IMR-90 (cell line): ENCODE results near the gene CCL27. TPM values are rescaled to one million over a fixed set of nuclear protein-coding genes. Genes with fewer than 3 reads are reported as not detected.
A peak's percentile ranks its signal among the peaks of the same experiment; 100 is the strongest.

Source experiments
- ATAC-seq: fragments of 200-7000 bp; cut with Tn5 transposase; 2 replicates; pipeline ENCODE4 v1.9.1; 2020; ENCODE audit warnings: low read depth, mild to moderate bottlenecking, moderate library complexity
- BruUV-seq: library from RNA; stranded (reverse); fragments of 400-500 nt; replicated peaks from 2 replicates; lab custom pipeline; 2021; lab: Mats Ljungman, UMichigan
- CTCF ChIA-PET: fragments of 300-600 bp; formaldehyde crosslinking; extraction: SDS; loops from one replicate; lab custom pipeline; 2021; ENCODE audit warnings: antibody characterized with exemption; lab: Yijun Ruan, JAX
- POLR2A ChIA-PET: fragments of 300-600 bp; sonication (Branson Sonifier 250); formaldehyde crosslinking; loops from one replicate; lab custom pipeline; 2022; ENCODE audit warnings: antibody characterized with exemption; ENCODE audit not compliant: unreplicated experiment; lab: Charles Lee
- DNase-seq: peaks from one replicate; pipeline ENCODE4 v3.0.0; 2013
- H2AFZ ChIP-seq: replicated peaks from 2 replicates; pipeline ENCODE3; 2013; ENCODE audit warnings: low read length, mild to moderate bottlenecking; ENCODE audit not compliant: poor library complexity
- H2AK5ac ChIP-seq: 2 replicates; pipeline ENCODE4 v1.6.1; 2013; ENCODE audit warnings: low read depth, low read length, inconsistent platforms
- H2AK9ac ChIP-seq: replicated peaks from 2 replicates; pipeline ENCODE3; 2013; ENCODE audit warnings: mild to moderate bottlenecking, low read depth, low read length, moderate library complexity; ENCODE audit not compliant: poor library complexity
- H2BK120ac ChIP-seq: 2 replicates; pipeline ENCODE4 v1.6.1; 2013; ENCODE audit warnings: low read depth, low read length, inconsistent platforms
- H2BK15ac ChIP-seq: 3 replicates; pipeline ENCODE4 v1.6.1; 2013; ENCODE audit warnings: low read depth, low read length, inconsistent platforms
- H2BK20ac ChIP-seq: 2 replicates; pipeline ENCODE4 v1.6.1; 2013; ENCODE audit warnings: low read depth, mild to moderate bottlenecking, inconsistent platforms, low read length, moderate library complexity
- H2BK5ac ChIP-seq: 2 replicates; pipeline ENCODE4 v1.6.1; 2013; ENCODE audit warnings: mild to moderate bottlenecking, low read depth, low read length, inconsistent platforms; ENCODE audit not compliant: poor library complexity, severe bottlenecking
- H3K14ac ChIP-seq: replicated peaks from 2 replicates; pipeline ENCODE4 v1.6.1; 2013; ENCODE audit warnings: low read depth, low read length, inconsistent platforms
- H3K18ac ChIP-seq: 2 replicates; pipeline ENCODE4 v1.6.1; 2013; ENCODE audit warnings: low read depth, low read length, control low read depth
- H3K23ac ChIP-seq: 2 replicates; pipeline ENCODE4 v1.6.1; 2013; ENCODE audit warnings: low read depth, low read length, inconsistent platforms
- H3K27ac ChIP-seq: 2 replicates; pipeline ENCODE4 v1.5.1; 2013; ENCODE audit warnings: mild to moderate bottlenecking, control low read depth, low read length; ENCODE audit not compliant: insufficient read depth
- H3K27me3 ChIP-seq: 2 replicates; pipeline ENCODE4 v1.6.1; 2013; ENCODE audit warnings: low read length; ENCODE audit not compliant: control insufficient read depth, insufficient read depth
- H3K36me3 ChIP-seq: 2 replicates; pipeline ENCODE4 v1.6.1; 2013; ENCODE audit warnings: low read length, mixed read lengths; ENCODE audit not compliant: control insufficient read depth, insufficient read depth
- H3K4ac ChIP-seq: 2 replicates; pipeline ENCODE4 v1.6.1; 2013; ENCODE audit warnings: low read depth, low read length, inconsistent platforms
- H3K4me1 ChIP-seq: 2 replicates; pipeline ENCODE4 v1.6.1; 2013; ENCODE audit warnings: low read length, mixed read lengths; ENCODE audit not compliant: control insufficient read depth, insufficient read depth
- H3K4me2 ChIP-seq: 2 replicates; pipeline ENCODE4 v1.6.1; 2013; ENCODE audit warnings: low read depth, mild to moderate bottlenecking, control low read depth, low read length, moderate library complexity
- H3K4me3 ChIP-seq: 2 replicates; pipeline ENCODE4 v1.5.1; 2013; ENCODE audit warnings: low read depth, mild to moderate bottlenecking, control low read depth, low read length, moderate library complexity; ENCODE audit not compliant: insufficient read depth
- H3K56ac ChIP-seq: 2 replicates; pipeline ENCODE4 v1.6.1; 2013; ENCODE audit warnings: low read length, inconsistent platforms; ENCODE audit not compliant: insufficient read depth; ENCODE audit errors: extremely low read depth
- H3K79me1 ChIP-seq, 2 experiments: 2 replicates each; pipeline ENCODE4 v1.6.1; 2013; ENCODE audit warnings: low read length in 2 of 2, inconsistent platforms in 1 of 2, low read depth in 1 of 2
- H3K9ac ChIP-seq: 2 replicates; pipeline ENCODE4 v1.6.1; 2013; ENCODE audit warnings: low read depth, low read length, control low read depth
- H3K9me1 ChIP-seq: 2 replicates; pipeline ENCODE4 v1.6.1; 2013; ENCODE audit warnings: low read length, inconsistent platforms; ENCODE audit not compliant: insufficient read depth
- H3K9me3 ChIP-seq: 2 replicates; pipeline ENCODE4 v1.6.1; 2013; ENCODE audit warnings: low read length; ENCODE audit not compliant: control insufficient read depth, insufficient read depth
- H4K20me1 ChIP-seq: 2 replicates; pipeline ENCODE4 v1.6.1; 2013; ENCODE audit warnings: low read length, inconsistent platforms; ENCODE audit not compliant: insufficient read depth
- H4K5ac ChIP-seq: 2 replicates; pipeline ENCODE4 v1.6.1; 2013; ENCODE audit warnings: mild to moderate bottlenecking, low read depth, low read length, control low read depth
- H4K8ac ChIP-seq, 2 experiments: 2 replicates each; pipeline ENCODE4 v1.6.1; 2013; ENCODE audit warnings: low read depth in 2 of 2, low read length in 2 of 2, control low read depth in 1 of 2, inconsistent platforms in 1 of 2
- H4K91ac ChIP-seq: 2 replicates; pipeline ENCODE4 v1.6.1; 2013; ENCODE audit warnings: low read depth, low read length, inconsistent platforms; ENCODE audit not compliant: insufficient read depth
- CEBPB ChIP-seq: IDR thresholded peaks from 2 replicates; pipeline ENCODE4 v1.6.1; 2012; ENCODE audit warnings: low read depth, low read length, improper control_type of control experiment
- CHD1 ChIP-seq: IDR thresholded peaks from 2 replicates; pipeline ENCODE4 v1.6.1; 2012; ENCODE audit warnings: low read depth, low read length, improper control_type of control experiment
- MAZ ChIP-seq: IDR thresholded peaks from 2 replicates; pipeline ENCODE4 v1.6.1; 2012; ENCODE audit warnings: low read depth, mild to moderate bottlenecking, low read length, improper control_type of control experiment, moderate library complexity, borderline replicate concordance
- POLR2A ChIP-seq: IDR thresholded peaks from 2 replicates; pipeline ENCODE4 v1.6.1; 2012; ENCODE audit warnings: mild to moderate bottlenecking, low read depth, low read length
- RAD21 ChIP-seq: IDR thresholded peaks from 2 replicates; pipeline ENCODE4 v1.6.1; 2012; ENCODE audit warnings: low read length, improper control_type of control experiment
- RCOR1 ChIP-seq: IDR thresholded peaks from 2 replicates; pipeline ENCODE4 v1.6.1; 2012; ENCODE audit warnings: mild to moderate bottlenecking, low read length, improper control_type of control experiment; ENCODE audit not compliant: insufficient replicate concordance
- RFX5 ChIP-seq: IDR thresholded peaks from 2 replicates; pipeline ENCODE4 v1.8.0; 2012; ENCODE audit warnings: low read depth, mild to moderate bottlenecking, low read length, moderate library complexity
- WGBS, 2 experiments: methylation state at CpG; one replicate each; pipeline versions ENCODE4 v1.1.5 to v1.1.7; 2013; ENCODE audit warnings: missing lambda C conversion rate in 2 of 2; ENCODE audit not compliant: insufficient read length in 1 of 2; ENCODE audit errors: extremely low coverage in 2 of 2; 5-methylcytosine and 5-hydroxymethylcytosine counted together
- dilution Hi-C: fragments of 300-500 bp; cut with HindIII; formaldehyde crosslinking; loops from one replicate; pipeline ENCODE4 v1.14.3; 2018; ENCODE audit warnings: low sequenced_read_pairs; ENCODE audit not compliant: unreplicated experiment
- in situ Hi-C: fragments of 300-500 bp; cut with MboI; formaldehyde crosslinking; loops from 3 replicates; pipeline ENCODE4 v1.14.3; 2019; ENCODE audit warnings: low sequenced_read_pairs, inconsistent platforms, mixed read lengths
- intact Hi-C: fragments of 100-400 bp; cut with micrococcal nuclease; formaldehyde crosslinking; loops from 2 replicates; pipeline ENCODE4 v1.10.0; 2022
- polyA plus RNA-seq, 3 experiments: library from polyadenylated mRNA; depleted of rRNA; stranded (reverse); fragments of >200 nt; gene quantifications; 2 replicates each; pipeline ENCODE4 v1.2.3, GENCODE V29; 2012; ENCODE audit warnings: low replicate concordance in 1 of 3
- total RNA-seq: library from RNA; depleted of rRNA; stranded (reverse); fragments of >200 nt; gene quantifications from 2 replicates; pipeline ENCODE4 v1.2.3, GENCODE V29; 2012

CCL27 gene
- total and polyA plus RNA-seq, 2 of the 4 experiments (the other 2 are of a cell fraction) = 0.18 to 0.26 TPM

DNA sequence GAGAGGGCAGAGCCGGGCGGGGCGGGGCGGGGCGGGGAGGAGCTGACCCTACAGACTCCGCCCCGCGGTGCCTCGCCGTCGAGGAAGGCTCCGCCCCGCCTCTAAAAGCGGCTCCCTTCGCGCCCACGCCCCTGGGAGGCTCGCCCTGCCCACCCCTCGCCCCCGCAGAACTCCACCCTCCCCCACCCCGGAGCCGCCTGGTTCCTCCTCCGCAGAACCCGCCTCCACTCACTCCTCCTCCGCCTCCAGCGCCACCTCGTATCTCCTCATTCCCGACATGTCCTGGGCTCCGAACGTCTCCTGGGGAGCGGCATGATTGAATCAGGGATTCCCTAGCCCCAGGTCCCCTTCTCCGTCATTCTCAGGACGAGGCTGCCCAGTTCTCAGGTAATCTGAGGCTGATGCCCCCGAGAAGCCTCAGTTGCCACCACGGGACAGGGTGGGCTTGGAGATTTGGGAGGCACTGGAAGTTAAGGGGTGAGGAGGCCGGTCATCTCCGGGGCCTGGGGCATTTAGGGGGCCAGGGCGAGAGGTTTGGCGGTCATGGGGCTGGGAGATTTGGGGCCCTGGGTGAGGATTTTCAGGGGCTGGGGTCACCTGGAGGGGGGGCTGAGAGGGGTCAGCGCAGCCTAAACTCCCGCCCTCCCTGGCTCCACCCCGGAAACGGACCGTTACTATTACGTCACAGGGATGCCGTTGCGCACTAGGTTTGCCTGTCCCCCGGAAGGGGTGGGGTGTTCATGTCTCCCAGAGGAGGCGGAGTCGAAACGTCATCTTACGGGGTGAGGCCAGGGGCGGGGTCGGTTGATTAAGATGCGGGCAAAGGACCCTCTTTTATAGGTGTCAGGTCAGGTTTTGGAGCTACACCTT lies 3.2 kb upstream of the CCL27 start:
- H3K18ac ChIP-seq = peak overlapping the region; percentile 80
- no peak for TF ChIP-seq RAD21
- TF ChIP-seq CEBPB = peak; percentile 95
- TF ChIP-seq CHD1 = 0 out of 2 replicates have a peak, but pooled peaks have one; percentile 50
- TF ChIP-seq POLR2A = peak; percentile 94
- TF ChIP-seq RFX5 = no peak
- TF ChIP-seq RCOR1 = no peak
- TF ChIP-seq MAZ = peak; percentile 95; the same call in 1 of the 2 replicates
- H2AK5ac ChIP-seq = peak overlapping the region; percentile 96
- H3K23ac ChIP-seq = peak overlapping the region; percentile 81
- peak overlapping the region; percentile 97 for H3K14ac ChIP-seq
- peak; percentile 95 for DNase-seq
- no peaks in the 10 kb centered on the region for H3K9me3 ChIP-seq
- peak overlapping the region; percentile 96 for H3K4me2 ChIP-seq
- H3K36me3 ChIP-seq = peaks cover 3% of the 10 kb centered on the region; the same call in 1 of the 2 replicates
- H3K9me1 ChIP-seq = peaks cover 10% of the 10 kb centered on the region
- no peaks in the 10 kb centered on the region for H3K4me1 ChIP-seq
- peak overlapping the region; percentile 90 for H3K56ac ChIP-seq
- peak overlapping the region; percentile 79 to 93 for H4K8ac ChIP-seq
- H2BK15ac ChIP-seq = peak overlapping the region; percentile 71; the same call in 1 of the 3 replicates
- no peaks in the 10 kb centered on the region for H3K27me3 ChIP-seq
- H2BK5ac ChIP-seq = peak overlapping the region; percentile 89
- peak overlapping the region; percentile 65 for H2BK120ac ChIP-seq
- H3K4me3 ChIP-seq = peak overlapping the region; percentile 79
- peak overlapping the region; percentile 94 for H4K91ac ChIP-seq
- peak overlapping the region; percentile 88 for H4K5ac ChIP-seq
- H2AK9ac ChIP-seq = peak overlapping the region; percentile 98
- intact Hi-C loops = no loop called here
- 0% methylated on average over 2 of the region's 55 CpGs; no CpG with 5 or more reads in 1 of the 2 experiments for WGBS, 2 experiments
- TSS peak; percentile 56 for BruUV-seq
- peak overlapping the region; percentile 94 for H3K9ac ChIP-seq
- dilution Hi-C loops = no loop called here
- H2AFZ ChIP-seq = peak overlapping the region; percentile 96
- in situ Hi-C loops = no loop called here
- peaks cover 9% of the 10 kb centered on the region for H4K20me1 ChIP-seq
- ATAC-seq = peak; percentile 91
- H2BK20ac ChIP-seq = peak overlapping the region; percentile 28
- CTCF ChIA-PET = interaction anchor here (1.1 to 2.4 kb wide), 3 partner anchors 13 to 36 kb away, joined by 3 to 7 read pairs (median 6); partner anchors contain the start of gene IL11RA
- H3K27ac ChIP-seq = peak overlapping the region; percentile 88
- peak overlapping the region; percentile 97 for H3K4ac ChIP-seq
- POLR2A ChIA-PET = no interaction called here
- peaks cover 31 to 43% of the 10 kb centered on the region in 2 experiments for H3K79me1 ChIP-seq
